CD14-positive monocyte (primary cell): ENCODE results near the gene NCBP1. TPM values are rescaled to one million over a fixed set of nuclear protein-coding genes. Genes with fewer than 3 reads are reported as not detected.

Experiments used
- DNase-seq, 3 donors: peaks; one replicate each; pipeline ENCODE4 v3.0.0-alpha.2; 2011 to 2022
- H2AFZ ChIP-seq: 2 replicates; pipeline ENCODE4 v1.6.0; 2012; ENCODE audit warnings: mild to moderate bottlenecking, low read depth, low read length, inconsistent platforms; ENCODE audit not compliant: insufficient read depth, poor library complexity, severe bottlenecking
- H3K27ac ChIP-seq, 2 donors: 1 replicate in 1 of 2; 2 replicates in 1 of 2; pipeline ENCODE4 v1.5.1; 2012 to 2013; ENCODE audit warnings: low read length in 2 of 2, control low read depth in 1 of 2, inconsistent platforms in 1 of 2, low read depth in 1 of 2, mild to moderate bottlenecking in 1 of 2
- H3K27me3 ChIP-seq, 2 donors: one replicate each; pipeline versions ENCODE4 v1.6.0 to v1.6.1; 2011 to 2013; ENCODE audit warnings: low read length in 2 of 2; ENCODE audit not compliant: control insufficient read depth in 2 of 2, insufficient read depth in 2 of 2
- H3K36me3 ChIP-seq, 2 donors: replicated peaks in 1 of 2; 1 replicate in 1 of 2; 2 replicates in 1 of 2; pipeline versions ENCODE4 v1.5.1 to v1.6.1; 2012 to 2013; ENCODE audit warnings: low read length in 2 of 2, control low read depth in 1 of 2, inconsistent platforms in 1 of 2, mild to moderate bottlenecking in 1 of 2; ENCODE audit not compliant: insufficient read depth in 2 of 2, control insufficient read depth in 1 of 2
- H3K4me1 ChIP-seq, 2 donors: 1 replicate in 1 of 2; 2 replicates in 1 of 2; pipeline versions ENCODE4 v1.5.1 to v1.6.1; 2012 to 2013; ENCODE audit warnings: low read length in 2 of 2, control low read depth in 1 of 2, inconsistent platforms in 1 of 2, mild to moderate bottlenecking in 1 of 2, moderate library complexity in 1 of 2; ENCODE audit not compliant: insufficient read depth in 2 of 2, control insufficient read depth in 1 of 2
- H3K4me2 ChIP-seq: replicated peaks from 2 replicates; pipeline ENCODE3; 2012; ENCODE audit warnings: low read length, moderate library complexity, mild to moderate bottlenecking; ENCODE audit not compliant: poor library complexity, severe bottlenecking; ENCODE audit errors: extremely low read depth
- H3K4me3 ChIP-seq, 3 experiments: fragments of 200-600 bp in 1 of 3; sonication (generic) in 1 of 3; replicated peaks in 1 of 3; 1 replicate in 2 of 3; 2 replicates in 1 of 3; pipeline ENCODE4 v1.5.1; 2011 to 2013; ENCODE audit warnings: low read length in 3 of 3, mild to moderate bottlenecking in 3 of 3, control low read depth in 2 of 3, low read depth in 2 of 3, inconsistent platforms in 1 of 3, moderate library complexity in 1 of 3
- H3K79me2 ChIP-seq: 2 replicates; pipeline ENCODE4 v1.6.0; 2012; ENCODE audit warnings: mild to moderate bottlenecking, control low read depth, inconsistent platforms, low read length, moderate library complexity; ENCODE audit not compliant: insufficient read depth
- H3K9ac ChIP-seq: 2 replicates; pipeline ENCODE4 v1.6.0; 2017; ENCODE audit warnings: low read length, mild to moderate bottlenecking; ENCODE audit not compliant: insufficient read depth, poor library complexity, severe bottlenecking
- H3K9me3 ChIP-seq, 2 donors: replicated peaks in 1 of 2; 1 replicate in 1 of 2; 2 replicates in 1 of 2; pipeline versions ENCODE4 v1.5.1 to v1.6.1; 2012 to 2013; ENCODE audit warnings: low read length in 2 of 2, control low read depth in 1 of 2; ENCODE audit not compliant: control insufficient read depth in 1 of 2, insufficient read depth in 1 of 2
- H4K20me1 ChIP-seq: 2 replicates; pipeline ENCODE4 v1.6.0; 2012; ENCODE audit warnings: mild to moderate bottlenecking, low read length, control low read depth, moderate library complexity; ENCODE audit not compliant: insufficient read depth
- H3K27ac Mint-ChIP-seq, 7 donors: one replicate each; pipeline ENCODE4 v1.8.0; 2020; ENCODE audit warnings: mild to moderate bottlenecking in 7 of 7, mixed read lengths in 7 of 7, moderate library complexity in 6 of 7, inconsistent platforms in 2 of 7
- H3K27me3 Mint-ChIP-seq, 3 donors: one replicate each; pipeline ENCODE4 v1.8.0; 2021 to 2022; ENCODE audit warnings: low read depth in 3 of 3, mild to moderate bottlenecking in 3 of 3, mixed read lengths in 3 of 3, moderate library complexity in 3 of 3, inconsistent platforms in 1 of 3
- H3K36me3 Mint-ChIP-seq, 2 donors: one replicate each; pipeline ENCODE4 v1.8.0; 2020; ENCODE audit warnings: mixed read lengths in 2 of 2, inconsistent platforms in 1 of 2, mild to moderate bottlenecking in 1 of 2
- H3K4me1 Mint-ChIP-seq: one replicate; pipeline ENCODE4 v1.8.0; 2020; ENCODE audit warnings: mild to moderate bottlenecking, mixed read lengths
- H3K4me3 Mint-ChIP-seq, 2 donors: one replicate each; pipeline ENCODE4 v1.8.0; 2020; ENCODE audit warnings: mild to moderate bottlenecking in 2 of 2, mixed read lengths in 2 of 2, moderate library complexity in 1 of 2
- H3K9me3 Mint-ChIP-seq, 7 donors: one replicate each; pipeline ENCODE4 v1.8.0; 2020 to 2022; ENCODE audit warnings: mixed read lengths in 7 of 7, mild to moderate bottlenecking in 6 of 7, moderate library complexity in 6 of 7, inconsistent platforms in 2 of 7
- CTCF ChIP-seq: fragments of 200-600 bp; IDR thresholded peaks from one replicate; pipeline ENCODE4 v1.8.0; 2022; ENCODE audit warnings: antibody characterized with exemption, mild to moderate bottlenecking
- whole genome bisulfite sequencing: methylation state at CpG from one replicate; pipeline ENCODE4 v1.1.5; 2013; ENCODE audit warnings: missing lambda C conversion rate; ENCODE audit not compliant: insufficient coverage; 5-methylcytosine and 5-hydroxymethylcytosine counted together
- intact Hi-C, 2 donors: fragments of 100-400 bp; cut with micrococcal nuclease; formaldehyde crosslinking; loops; one replicate each; pipeline versions ENCODE4 v1.15.0 to v1.15.1; 2023
- polyA plus RNA-seq, 3 donors: library from polyadenylated mRNA; depleted of rRNA in 1 of 3; unstranded in 2 of 3; stranded (reverse) in 1 of 3; fragments of 300-500 nt in 2 of 3; fragments of >200 nt in 1 of 3; fragmentation: Illumina TruSeq in 2 of 3; gene quantifications; 1 replicate in 2 of 3; 2 replicates in 1 of 3; pipeline ENCODE4 v1.2.3, GENCODE V29; 2012 to 2021

NCBP1 gene
- polyA plus RNA-seq, 3 donors, result 8.9 to 15.8 (median 11.1) TPM

GRCh38 chr9:97696803-97697601 is 63.4 kb downstream of the NCBP1 start, which contains the start of gene XPA:
TSS of gene XPA (minus strand) at chr9:97697340. CDS start at chr9:97697292, 48 bp downstream.
- Mint-ChIP-seq H3K9me3 (no peaks in the 10 kb centered on the region), H3K4me3 (peak within 1 kb of the TSS; percentile 90 to 95), H3K27me3 (peaks cover 9 to 18% (median 14%) of the 10 kb centered on the region in 3 donors), H3K4me1 (peaks cover 51% of the 10 kb centered on the region), H3K36me3 (peaks cover 13 to 16% of the 10 kb centered on the region in 2 donors), H3K27ac (peak within 1 kb of the TSS; percentile 85 to 92 (median 90))
- under 1% methylated on average over 80 of the region's 82 CpGs for WGBS
- H3K4me3 ChIP-seq, result peak within 1 kb of the TSS; percentile 76 to 87 (median 86)
- intact Hi-C loops, result loop anchor here in 1 of 2 donors (10.0 kb wide), 1 partner anchor 62 kb away; the partner anchor contains the start of genes NCBP1 and TSTD2
- H3K79me2 ChIP-seq, result peaks cover 28% of the 10 kb centered on the region
- peak within 1 kb of the TSS; percentile 85 for H3K4me2 ChIP-seq
- peak within 1 kb of the TSS; percentile 74 to 84 for H3K27ac ChIP-seq
- peaks cover 0 to 5% of the 10 kb centered on the region in 2 donors for H3K27me3 ChIP-seq
- no peak for TF ChIP-seq CTCF
- H3K9me3 ChIP-seq, result no peaks in the 10 kb centered on the region
- H3K4me1 ChIP-seq, result peaks cover 31 to 38% of the 10 kb centered on the region in 2 donors
- DNase-seq, result peak; percentile 92 to 94 (median 93)
- H4K20me1 ChIP-seq, result peaks cover 14% of the 10 kb centered on the region
- H3K36me3 ChIP-seq, result peaks cover 4 to 16% of the 10 kb centered on the region in 2 donors
- peak within 1 kb of the TSS; percentile 95 for H2AFZ ChIP-seq
- peak within 1 kb of the TSS; percentile 87 for H3K9ac ChIP-seq

DNA sequence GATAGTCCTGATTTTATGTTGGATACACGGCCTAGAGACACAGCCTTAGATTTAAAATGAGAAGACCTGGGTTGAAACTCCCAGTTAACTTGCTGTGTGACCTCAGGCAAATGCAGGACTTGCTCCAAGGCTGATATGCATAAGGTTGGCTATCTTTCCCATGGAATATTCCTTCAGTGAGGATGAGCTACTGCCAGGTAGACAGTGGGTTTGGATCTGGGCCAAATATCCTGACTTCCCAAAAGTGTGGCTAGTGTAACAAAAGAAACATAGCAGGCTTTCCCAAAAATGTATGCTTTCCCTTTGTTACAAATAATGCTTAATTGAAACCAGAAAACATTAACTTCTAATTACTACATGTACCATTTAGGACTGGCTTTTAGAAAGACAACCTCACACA is 64.2 kb downstream of the NCBP1 start:
- peak overlapping the region in 1 of 2 donors; percentile 90 for H3K4me3 Mint-ChIP-seq
- peaks cover 11 to 18% (median 17%) of the 10 kb centered on the region in 3 donors for H3K27me3 Mint-ChIP-seq
- H2AFZ ChIP-seq, result peak overlapping the region; percentile 95
- H3K4me1 ChIP-seq, result peaks cover 31 to 38% of the 10 kb centered on the region in 2 donors
- peaks cover 51% of the 10 kb centered on the region for H3K4me1 Mint-ChIP-seq
- intact Hi-C loops, result loop anchor here in 1 of 2 donors (10.0 kb wide), 1 partner anchor 63 kb away; the partner anchor contains the start of genes NCBP1 and TSTD2
- no peak for DNase-seq
- peaks cover 14% of the 10 kb centered on the region for H4K20me1 ChIP-seq
- WGBS, result 33% methylated on average over 1 of the region's 1 CpG
- H3K27ac ChIP-seq, result peak overlapping the region in 1 of 2 donors; percentile 84
- peak overlapping the region; percentile 85 for H3K4me2 ChIP-seq
- H3K36me3 ChIP-seq, result peaks cover 0 to 8% of the 10 kb centered on the region in 2 donors
- H3K79me2 ChIP-seq, result peaks cover 28% of the 10 kb centered on the region
- no peak overlapping the region for H3K9ac ChIP-seq
- H3K27me3 ChIP-seq, result peaks cover 0 to 5% of the 10 kb centered on the region in 2 donors
- no peaks in the 10 kb centered on the region for H3K9me3 Mint-ChIP-seq
- peaks cover 5 to 11% of the 10 kb centered on the region in 2 donors for H3K36me3 Mint-ChIP-seq
- TF ChIP-seq CTCF, result no peak
- H3K27ac Mint-ChIP-seq, result peak overlapping the region in 2 of 7 donors; percentile 66 to 85
- H3K9me3 ChIP-seq, result no peaks in the 10 kb centered on the region
- peak overlapping the region in 2 of 3 experiments; percentile 76 to 86 for H3K4me3 ChIP-seq
